ENCODE data around the gene PICK1. TPM values are rescaled to one million over a fixed set of nuclear protein-coding genes. Genes with fewer than 3 reads are reported as not detected.

PICK1 gene
- polyA plus RNA-seq, 4 donors, result 25.5 to 46.4 (median 39.2) TPM

DNA sequence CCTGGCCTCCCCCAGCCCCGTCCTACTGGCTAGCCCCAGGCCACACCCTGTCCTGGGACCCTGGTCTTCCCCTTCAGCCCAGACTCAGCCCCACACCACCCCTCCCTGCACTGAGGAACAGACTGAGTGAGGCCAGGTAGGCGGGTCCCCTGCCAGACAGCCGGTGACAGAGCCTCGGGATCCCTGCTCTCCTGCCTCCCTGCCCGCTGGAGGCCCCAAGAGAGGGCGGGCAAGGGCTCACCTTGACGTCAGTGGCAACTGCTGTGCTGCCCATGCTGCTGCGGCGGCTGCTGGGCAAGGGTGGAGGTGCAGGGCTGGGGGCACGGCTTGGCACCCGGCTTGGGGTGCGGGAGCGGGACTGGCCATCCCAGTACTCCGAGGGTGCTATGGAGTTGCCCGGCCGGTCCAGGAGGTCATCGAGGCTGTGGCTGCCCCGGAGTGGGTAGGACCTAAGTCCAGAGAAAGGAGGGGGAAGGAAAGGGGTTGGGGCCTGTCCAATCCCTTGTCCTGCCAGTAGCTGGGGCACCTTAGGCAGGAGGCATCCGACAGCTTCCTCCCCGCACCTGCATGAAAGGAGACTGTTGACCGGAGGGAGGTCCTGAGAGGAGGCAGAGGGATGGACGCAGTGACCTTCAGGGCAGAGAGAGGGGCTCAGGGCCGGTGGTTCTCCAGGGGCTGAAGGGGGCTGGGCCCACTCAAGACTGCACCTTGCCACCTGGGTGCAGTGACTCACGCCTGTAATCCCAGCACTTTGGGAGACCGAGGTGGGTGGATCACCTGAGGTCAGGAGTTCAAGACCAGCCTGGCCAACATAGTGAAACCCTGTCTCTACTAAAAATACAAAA is 29.0 kb downstream of the PICK1 start:
- no peak for DNase-seq (ENCODE audit: low read depth in 4 of 4, low spot score in 2 of 4)

DNA sequence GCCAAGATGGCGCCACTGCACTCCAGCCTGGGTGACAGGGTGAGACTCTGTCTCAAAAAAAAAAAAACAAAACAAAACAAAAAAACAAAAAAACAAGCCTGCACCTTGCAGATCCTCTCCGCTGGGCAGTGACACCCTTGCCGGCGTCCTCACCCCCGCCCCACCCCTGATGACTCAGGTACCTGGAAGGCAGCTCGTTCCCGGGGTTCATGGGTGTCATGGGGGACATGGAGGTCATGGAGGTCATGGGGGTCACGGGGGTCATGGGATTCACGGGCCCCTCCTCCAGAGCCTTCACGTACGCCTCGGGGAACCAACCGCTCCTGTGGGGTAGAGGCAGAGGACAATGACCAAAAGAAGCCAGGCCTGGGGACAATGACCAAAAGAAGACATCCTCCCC is 29.7 kb downstream of the PICK1 start:
- no peak for DNase-seq (ENCODE audit: low read depth in 4 of 4, low spot score in 2 of 4)

DNA sequence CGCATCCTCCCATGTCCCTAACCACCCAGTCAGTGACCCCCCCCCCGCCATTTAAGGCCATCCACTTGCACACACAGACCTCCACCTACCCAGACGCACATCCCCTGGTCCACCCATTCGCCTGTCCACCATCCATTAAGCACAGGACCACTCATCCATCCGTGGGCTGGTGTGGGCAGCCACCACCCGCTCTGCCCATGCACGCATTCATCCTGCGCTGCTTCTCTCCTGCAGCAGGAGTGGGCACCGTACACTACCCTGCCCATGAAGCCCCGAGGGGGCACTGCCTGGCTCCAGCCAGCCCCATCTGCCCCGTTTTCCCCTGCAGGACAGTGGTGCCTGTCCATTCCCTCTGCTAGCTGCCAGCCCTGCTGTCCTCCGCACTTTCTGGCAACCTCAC is 30.7 kb downstream of the PICK1 start:
- no peak for DNase-seq (ENCODE audit: low read depth in 4 of 4, low spot score in 2 of 4)

DNA sequence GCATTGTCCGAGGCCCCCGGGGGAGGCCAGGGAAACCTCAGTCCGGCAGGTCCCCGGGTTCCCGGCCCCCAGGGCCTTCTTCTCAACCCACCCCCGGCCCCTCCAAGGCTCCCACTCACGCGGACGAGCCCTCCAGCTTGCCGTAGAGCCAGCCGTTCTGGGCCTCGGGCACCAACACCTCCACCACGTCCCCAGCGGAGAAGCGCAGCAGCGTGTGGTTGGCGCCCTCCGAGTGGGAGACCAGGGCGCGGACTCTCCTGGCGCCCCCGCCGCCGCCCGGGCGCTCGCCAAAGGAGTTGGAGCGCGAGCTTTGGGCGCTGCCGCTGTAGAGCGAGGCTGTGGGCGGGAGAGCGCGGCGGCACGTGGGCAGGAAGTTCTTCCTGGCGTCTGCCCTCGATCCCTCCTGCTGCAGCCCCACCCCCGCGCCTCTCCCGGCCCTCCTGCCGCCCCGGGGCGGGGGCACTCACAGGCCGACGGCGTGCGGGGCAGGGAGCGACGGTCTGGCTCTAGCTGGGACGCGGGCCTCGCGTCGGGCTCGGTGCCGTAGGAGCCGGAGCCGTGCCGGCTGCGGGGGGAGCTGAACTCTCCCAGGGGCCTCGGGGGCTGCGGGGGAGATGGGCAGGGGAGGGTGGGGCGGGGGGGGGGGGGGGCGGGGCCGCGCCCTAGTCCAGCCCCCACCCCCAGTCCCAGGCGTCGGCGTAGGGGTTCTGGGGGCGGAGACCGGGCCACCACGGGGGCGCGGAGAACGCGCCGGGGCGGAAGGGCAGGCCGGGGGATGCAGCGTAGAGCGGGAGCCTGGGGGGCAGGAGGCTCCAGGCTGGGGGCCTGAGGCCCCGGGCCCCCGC is 31.6 kb downstream of the PICK1 start:
- no peak for DNase-seq (ENCODE audit: low read depth in 4 of 4, low spot score in 2 of 4)

DNA sequence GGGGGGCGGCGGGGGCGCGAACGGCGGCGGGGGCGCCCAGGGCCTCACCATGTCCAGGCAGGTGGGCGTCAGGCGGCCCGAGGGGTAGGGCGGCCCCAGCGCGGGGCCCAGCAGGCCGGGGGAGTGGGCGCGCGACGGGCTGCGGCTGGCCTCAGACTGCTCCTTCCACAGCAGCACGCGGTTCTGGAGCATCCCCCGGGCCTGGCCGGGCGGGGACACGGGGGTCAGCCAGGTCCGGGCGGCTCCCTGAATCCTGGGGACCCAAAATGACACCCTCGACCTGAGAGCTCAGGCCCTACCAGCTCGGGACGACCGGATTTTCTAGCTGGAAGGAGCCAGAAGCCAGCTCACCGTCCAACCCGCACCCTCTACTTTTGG is 32.3 kb downstream of the PICK1 start:
- no peak for DNase-seq (ENCODE audit: low read depth in 4 of 4, low spot score in 2 of 4)

DNA sequence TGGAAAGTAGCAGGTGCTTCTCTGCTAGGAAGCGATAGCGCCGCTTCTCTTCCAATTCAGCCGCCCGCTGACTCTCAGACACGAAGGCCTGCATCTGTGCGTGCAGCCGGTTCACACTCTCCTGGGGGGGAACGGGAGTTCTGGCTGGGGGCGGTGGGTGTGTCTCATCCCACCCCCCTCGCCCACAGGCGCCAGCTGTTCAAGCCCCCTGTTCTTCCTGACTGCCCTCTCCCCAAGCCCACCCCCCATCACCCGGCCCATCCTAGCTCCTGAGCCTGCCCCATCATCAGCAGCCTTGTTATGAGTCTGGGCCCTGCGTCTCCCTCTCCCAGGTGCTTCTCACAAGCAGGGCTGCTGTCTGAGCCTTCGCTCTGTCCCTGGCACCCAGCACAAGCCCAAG is 39.9 kb downstream of the PICK1 start:
- DNase-seq (ENCODE audit: low read depth in 4 of 4, low spot score in 2 of 4), result no peak

DNA sequence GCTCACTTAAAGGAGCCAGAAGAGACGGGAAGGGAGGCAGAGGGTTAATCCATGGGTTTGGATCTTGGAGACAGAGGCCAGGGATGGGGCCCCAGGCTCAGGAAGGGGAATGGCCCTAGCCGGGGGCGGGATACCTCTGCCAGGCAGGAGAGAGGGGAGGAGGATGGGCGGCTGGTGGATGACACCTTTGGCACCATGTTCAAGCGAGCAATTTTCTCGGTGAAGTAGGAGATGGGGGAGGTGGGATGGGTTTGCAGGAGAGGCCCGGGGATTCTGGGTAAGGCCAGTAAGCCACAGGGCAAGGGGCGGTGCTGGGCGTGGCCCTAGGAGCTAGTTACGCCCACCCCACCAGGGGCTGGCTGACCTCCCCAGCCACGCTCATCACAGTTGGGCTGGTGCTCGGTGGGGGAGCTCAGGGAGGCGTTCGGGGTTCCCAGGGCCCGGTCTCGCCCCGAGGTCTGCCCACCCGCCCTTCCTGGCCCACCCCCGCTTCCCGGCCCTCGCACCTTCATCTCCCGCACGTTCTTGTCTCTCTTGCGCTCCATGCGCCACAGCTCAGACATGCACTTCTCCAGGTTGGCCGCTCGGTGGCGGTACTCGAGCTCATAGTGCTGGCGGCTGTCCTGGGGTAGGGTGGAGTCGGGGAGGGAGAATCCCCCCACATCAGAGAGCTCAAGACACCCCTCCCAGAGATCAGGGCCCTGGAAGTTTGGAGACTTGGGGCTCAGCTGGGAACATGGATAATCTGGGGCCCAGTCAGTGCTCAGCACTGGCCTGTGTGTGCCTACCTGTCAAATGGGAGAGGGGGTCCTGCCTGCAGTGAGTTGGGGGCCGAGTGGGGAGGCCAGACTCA is 40.6 kb downstream of the PICK1 start:
- DNase-seq (ENCODE audit: low read depth in 4 of 4, low spot score in 2 of 4), result no peak

DNA sequence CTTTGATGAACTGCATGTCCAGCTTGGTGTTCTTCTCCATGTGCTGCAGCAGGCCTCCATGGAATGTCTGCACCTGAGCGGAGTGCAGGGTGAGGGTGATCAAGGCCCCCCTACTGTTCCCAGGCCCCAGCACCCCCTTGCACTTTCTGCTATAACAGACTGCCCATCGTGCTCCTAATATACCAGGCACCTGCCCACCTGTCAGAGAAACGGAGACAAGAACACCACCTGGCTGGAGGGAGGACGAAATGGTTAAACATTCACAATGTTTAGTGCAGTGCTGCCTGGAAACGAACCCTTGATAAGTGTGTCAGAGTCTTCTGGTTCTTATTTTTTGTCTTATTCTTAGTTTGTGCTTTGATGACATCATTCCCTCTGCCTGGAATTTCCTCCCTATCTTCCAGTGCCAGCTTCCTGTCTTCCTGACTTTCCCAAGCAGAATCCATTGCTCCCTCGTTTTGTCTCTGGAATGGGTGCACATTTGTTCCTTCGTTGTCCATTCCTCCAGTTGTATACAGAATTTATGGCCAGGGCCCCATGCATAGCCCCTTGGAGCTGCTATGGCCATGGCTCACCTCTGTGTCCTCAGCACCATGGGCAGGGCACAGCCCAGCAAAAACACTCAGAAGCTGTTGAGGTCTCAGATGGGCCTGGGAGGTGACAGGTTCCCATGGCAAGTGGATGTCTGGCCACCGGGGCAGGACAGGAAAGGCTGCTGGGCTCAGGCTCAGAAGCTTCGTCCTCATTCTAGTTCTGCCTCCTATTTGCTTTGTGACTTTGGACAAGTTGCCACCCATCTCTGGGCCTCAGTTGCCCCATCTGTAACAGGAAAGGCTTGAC is 41.4 kb downstream of the PICK1 start:
- no peak for DNase-seq (ENCODE audit: low read depth in 4 of 4, low spot score in 2 of 4)

DNA sequence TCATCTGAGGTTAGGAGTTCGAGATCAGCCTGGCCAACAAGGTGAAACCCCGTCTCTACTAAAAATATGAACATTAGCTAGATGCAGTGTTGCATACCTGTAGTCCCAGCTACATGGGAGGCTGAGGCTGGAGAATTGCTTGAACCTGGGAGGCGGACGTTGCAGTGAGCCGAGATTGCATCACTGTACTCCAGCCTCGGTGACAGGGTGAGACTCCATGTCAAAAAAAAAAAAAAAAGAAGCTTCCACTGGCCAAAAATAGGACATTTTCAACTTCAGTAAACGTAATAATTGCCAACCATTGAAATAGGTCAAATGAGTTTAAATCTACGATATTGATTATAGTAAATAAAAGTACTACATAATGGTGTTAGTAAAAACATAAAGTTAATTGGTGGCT is 46.4 kb downstream of the PICK1 start:
- no peak for DNase-seq (ENCODE audit: low read depth in 4 of 4, low spot score in 2 of 4)

DNA sequence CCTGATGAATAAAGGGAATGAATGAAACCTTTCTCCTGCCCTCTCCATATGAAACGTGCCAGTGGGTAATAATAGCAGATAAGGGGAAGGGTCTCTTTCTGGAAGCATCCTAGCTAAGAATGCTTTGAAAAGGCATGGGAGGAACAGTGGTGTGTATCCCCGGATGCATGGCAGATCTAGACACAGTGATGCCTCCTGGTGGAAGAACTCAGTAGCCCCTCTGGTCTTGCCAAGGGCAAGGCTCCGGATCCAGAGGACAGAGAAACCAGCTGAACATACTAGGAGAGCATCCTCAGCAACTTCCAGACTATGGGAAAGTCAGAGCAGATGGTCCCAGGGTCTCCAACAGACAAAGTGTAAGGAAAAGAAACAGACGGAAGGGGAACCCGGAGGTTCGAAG is 46.9 kb downstream of the PICK1 start:
- no peak for DNase-seq (ENCODE audit: low read depth in 4 of 4, low spot score in 2 of 4)

DNA sequence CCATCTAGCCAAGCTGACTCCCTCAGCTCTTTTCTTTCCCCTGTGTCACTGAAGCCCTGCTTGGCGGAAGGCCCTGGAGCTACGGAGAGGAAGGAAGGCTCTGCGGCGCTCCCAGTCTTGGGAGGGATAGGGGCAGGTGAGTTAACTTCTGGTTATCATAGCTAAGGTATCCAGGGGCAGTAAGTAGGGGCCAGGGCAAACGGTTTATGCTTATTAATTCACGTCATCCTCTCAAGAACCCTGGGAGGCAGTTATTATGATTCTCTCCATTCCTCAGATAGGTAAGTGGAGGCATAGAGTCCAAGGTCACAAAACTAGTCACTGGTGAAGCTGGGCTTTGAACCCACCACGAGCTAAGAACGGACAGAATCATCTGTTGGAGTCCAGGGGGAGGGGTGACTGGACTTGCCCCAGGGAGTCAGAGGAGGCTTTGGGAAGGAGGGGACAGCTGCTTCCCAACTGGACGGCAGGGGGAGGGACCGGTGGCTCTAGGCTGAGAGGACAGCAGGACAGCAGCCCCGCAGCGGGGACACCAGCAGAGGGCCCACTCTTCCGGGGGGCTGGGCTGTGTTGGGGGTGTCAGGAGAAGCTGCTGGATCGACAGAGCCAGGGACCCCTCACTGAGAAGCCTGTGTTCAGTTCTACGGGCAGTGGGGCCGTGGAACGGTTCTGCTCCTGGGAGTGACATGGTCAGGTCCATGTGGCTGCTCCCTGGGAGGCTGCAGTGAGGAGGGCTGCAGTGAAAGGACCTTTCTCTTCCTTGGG is 49.8 kb downstream of the PICK1 start:
- no peak for DNase-seq (ENCODE audit: low read depth in 4 of 4, low spot score in 2 of 4)

DNA sequence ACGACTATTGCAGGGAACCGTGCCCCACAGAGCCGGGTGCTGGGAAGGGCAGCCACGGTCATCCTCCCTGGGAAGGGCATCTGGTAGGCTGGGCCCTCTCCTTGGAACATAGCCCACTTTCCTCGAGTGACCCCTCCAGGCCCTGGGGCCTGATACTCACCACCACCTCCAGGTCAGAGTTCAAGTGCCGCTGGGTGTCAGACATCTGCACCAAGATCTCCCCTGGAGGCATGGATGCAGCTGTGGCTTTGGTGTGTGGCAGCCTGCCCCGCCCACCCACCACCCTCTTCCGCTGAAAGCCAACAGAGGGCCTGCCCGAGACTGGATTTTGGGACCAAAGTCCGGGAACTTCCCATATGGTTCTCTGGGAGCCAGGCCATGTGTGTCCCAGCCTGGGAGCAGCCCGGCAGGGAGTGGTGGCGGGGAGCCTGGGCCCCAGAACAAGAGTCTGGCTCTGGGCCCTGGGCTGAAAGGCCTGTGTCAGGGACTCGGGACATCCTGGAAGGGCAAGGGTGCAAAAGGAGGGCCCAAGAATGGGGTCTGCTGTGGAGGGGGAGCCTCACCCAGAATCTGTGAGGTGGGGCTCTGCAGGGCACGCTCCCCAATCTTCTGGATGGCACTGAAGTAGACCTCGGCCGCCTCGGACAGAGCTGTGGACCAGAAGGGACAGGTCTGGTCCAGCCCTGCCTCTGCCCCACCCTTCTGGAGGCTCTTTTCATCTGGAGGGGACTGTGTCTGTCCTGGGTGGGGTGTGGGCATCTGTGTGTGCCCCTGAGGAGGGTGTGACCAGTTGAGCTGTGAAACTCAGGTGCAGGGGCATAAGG is 50.7 kb downstream of the PICK1 start:
- no peak for DNase-seq (ENCODE audit: low read depth in 4 of 4, low spot score in 2 of 4)

DNA sequence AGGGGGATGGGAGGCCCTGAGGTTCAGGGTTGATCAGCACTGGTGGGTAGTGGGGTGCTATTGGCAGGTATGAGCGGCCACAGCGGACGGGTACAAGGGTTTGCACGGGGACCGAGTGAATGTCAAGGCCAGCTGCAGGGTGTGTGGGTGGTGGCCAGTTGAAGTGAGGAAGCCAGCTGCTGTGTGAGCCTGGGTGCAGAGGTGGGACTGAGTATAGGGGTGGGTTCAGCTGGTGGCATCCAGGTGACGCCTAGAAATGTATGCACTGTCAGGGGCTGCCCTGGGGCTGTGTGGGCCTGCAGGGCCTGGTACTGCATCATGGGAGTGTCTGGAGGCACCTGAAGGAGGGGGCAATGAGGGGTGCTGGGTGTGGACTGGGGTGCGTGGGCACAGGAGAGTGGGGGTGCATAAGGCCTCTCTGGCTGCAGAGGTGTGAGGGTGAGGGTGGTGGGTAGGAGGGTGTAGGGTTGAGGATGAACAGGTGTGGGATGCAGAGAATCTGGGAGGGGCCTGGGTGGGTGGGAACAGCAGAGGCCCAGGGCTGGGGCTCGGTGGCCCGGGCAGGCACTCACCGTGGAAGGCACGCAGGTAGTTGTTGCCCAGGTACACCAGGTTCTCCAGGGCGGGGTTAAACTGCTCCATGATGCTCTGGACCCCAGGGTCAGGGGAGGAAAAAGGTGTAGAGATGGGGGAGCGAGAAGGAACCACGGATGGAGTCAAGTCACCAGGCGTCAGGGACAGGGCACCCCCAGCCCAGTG is 51.5 kb downstream of the PICK1 start:
- DNase-seq (ENCODE audit: low read depth in 4 of 4, low spot score in 2 of 4), result no peak

DNA sequence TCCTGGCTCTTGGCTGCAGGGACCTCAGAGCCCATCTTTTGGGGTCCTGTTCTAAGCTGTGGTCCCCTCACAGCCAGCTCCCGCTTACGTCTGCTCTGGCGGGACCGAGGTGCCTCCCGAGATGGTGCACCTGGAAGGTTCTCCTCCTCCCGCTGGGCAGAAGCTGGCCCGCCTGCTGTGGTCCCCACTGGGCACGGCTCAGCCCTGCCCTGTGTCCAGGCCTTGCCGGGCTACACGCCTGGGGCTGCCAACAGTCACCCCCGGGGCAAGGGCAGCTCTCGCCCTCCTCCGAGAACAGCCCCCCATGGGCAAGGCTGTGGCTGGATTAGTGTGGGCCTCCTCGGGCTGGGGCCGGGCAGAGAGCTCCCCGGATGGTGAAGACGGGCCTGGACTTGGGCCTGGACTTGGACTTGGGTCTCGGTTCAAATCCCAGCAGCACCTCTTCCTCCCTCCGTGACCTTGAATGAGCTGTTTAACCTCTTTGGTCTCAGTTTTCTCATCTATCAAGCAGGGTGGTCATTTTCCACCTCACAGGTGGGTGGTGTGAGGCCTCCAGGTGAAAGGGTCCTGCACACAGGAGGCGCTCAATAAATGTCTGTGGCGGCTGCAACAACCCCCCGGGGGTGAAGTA is 52.3 kb downstream of the PICK1 start:
- no peak for DNase-seq (ENCODE audit: low read depth in 4 of 4, low spot score in 2 of 4)

DNA sequence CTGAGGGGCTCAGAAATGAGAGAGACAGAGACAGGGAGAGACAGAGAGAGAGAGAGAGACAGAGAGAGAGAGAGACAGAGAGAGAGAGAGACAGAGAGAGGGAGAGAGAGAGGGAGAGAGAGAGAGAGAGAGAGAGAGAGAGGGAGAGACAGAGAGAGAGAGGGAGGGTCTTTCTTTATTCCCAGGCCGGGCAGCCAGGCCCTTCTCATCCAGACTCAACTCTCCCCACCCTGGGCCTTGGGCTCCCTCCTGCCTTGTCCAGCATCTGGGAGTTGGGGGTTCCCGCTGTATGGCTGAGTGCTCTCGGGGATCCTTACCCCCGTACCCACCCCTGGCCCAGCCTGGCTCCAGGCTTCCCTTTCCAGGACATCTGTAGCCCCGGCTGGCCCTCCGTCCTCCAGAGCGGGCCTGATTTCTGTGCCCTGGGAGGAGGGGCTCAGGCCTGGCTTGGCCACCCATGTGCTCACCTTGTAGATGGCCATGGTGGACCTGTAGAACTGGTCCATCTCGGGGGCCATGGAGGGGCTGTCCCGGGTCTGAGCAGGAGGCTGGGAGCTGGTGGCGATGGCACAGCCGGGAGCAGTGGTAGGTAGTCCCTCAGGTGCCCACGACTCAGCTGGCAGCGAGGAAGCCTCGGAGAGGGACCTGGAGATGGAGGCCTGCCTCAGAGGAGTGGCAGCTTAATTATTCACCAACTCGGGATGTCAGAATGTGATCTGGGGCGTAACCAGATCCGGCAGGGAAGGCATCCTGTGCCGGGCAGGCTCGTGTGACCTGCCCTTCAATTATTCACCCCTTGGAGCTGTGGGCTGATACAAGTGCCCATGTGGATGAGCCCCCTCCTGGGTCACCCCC is 53.0 kb downstream of the PICK1 start, which contains the start of gene BAIAP2L2:
BAIAP2L2 (minus strand) TSS at position 677 of the 855 bp plus-strand sequence; CDS start at position 518, 159 bp downstream.
- DNase-seq (ENCODE audit: low read depth in 4 of 4, low spot score in 2 of 4), result peak in 1 of 4 donors; percentile 55
